ENCODE measurements around the gene SPN.

The SPN gene

DNA sequence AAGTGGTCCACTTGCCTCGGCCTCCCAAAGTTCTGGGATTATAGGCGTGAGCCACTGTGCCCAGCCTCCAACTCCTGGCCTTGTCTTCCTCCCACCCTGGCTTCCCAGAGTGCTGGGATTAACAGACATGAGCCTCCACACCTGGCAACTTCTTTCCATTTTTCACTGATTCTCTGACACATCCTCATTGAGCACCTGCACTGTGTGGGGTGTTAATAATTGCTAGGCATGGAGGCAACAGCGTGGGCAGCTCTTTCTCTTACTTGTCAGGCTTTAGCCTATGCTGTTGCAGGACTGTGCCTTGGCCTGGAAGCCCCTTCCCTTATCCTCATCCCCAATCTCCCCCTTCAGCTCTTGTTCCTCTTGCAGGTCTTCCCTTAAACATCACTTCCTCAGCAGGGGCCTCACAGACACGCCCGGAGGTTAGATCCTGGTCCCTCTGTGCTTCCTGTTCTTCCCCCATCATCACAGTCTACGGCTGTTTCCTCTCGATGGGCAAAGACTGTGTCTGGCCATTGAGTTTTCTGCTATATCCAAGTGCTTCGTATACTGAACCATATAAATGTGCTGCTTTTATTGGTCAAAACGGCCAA, 23.8 kb downstream of the SPN start:
- H3K4me3 ChIP-seq (replicated peaks; ENCODE audit: insufficient read depth, low read length): no peak overlapping the region
- TF ChIP-seq REST (IDR thresholded peaks at IDR 0.05; ENCODE audit: insufficient replicate concordance, low read depth): no peak
- 0 out of 2 replicates have a peak, but pooled peaks have one; percentile 58 for TF ChIP-seq POLR2AphosphoS5 (IDR thresholded peaks at IDR 0.05; ENCODE audit: low read depth)
- TF ChIP-seq, protein P1, sequence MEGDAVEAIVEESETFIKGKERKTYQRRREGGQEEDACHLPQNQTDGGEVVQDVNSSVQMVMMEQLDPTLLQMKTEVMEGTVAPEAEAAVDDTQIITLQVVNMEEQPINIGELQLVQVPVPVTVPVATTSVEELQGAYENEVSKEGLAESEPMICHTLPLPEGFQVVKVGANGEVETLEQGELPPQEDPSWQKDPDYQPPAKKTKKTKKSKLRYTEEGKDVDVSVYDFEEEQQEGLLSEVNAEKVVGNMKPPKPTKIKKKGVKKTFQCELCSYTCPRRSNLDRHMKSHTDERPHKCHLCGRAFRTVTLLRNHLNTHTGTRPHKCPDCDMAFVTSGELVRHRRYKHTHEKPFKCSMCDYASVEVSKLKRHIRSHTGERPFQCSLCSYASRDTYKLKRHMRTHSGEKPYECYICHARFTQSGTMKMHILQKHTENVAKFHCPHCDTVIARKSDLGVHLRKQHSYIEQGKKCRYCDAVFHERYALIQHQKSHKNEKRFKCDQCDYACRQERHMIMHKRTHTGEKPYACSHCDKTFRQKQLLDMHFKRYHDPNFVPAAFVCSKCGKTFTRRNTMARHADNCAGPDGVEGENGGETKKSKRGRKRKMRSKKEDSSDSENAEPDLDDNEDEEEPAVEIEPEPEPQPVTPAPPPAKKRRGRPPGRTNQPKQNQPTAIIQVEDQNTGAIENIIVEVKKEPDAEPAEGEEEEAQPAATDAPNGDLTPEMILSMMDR (IDR thresholded peaks at IDR 0.05; ENCODE audit: insufficient read depth, low read length): no peak
- 0 out of 2 replicates have a peak, but pooled peaks have one; percentile 16 for TF ChIP-seq GABPA (IDR thresholded peaks at IDR 0.05; ENCODE audit: low read depth)
- peak; percentile 93 for TF ChIP-seq SPI1 (IDR thresholded peaks at IDR 0.05; ENCODE audit: borderline replicate concordance, low read depth)

DNA sequence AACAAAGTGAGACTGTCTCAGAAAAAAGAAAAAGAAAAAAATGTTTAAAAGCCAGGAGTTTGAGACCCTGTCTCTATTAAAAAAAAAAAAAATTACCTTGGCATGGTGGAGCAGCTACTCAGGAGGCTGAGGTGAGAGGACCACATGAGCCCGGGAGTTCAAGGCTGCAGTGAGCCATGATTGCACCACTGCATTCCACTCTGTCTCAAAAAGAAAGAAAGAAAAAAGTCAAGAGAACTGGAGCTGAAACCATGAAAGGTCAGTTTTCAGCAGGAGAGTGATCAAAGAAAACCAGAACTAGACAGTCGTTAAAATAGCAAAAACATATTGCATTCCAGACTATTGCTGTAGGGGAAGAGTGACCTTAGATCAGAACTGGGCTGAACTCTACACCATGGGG, 24.7 kb downstream of the SPN start:
- H3K27me3 ChIP-seq (ENCODE audit: insufficient read depth, poor library complexity, severe bottlenecking): no peaks in the 10 kb centered on the region
- no peak for DNase-seq (ENCODE audit: low read depth in 1 of 2, low spot score in 1 of 2)
- H3K4me3 ChIP-seq (replicated peaks; ENCODE audit: insufficient read depth, low read length): no peak overlapping the region
- no peak overlapping the region for H3K27ac ChIP-seq (replicated peaks)
- TF ChIP-seq, protein P1 (IDR thresholded peaks at IDR 0.05; ENCODE audit: insufficient read depth, low read length): no peak
- no peak for TF ChIP-seq POLR2AphosphoS5 (IDR thresholded peaks at IDR 0.05; ENCODE audit: low read depth)
- TF ChIP-seq REST (IDR thresholded peaks at IDR 0.05; ENCODE audit: insufficient replicate concordance, low read depth): no peak
- TF ChIP-seq SPI1 (IDR thresholded peaks at IDR 0.05; ENCODE audit: borderline replicate concordance, low read depth): no peak
- no peak for TF ChIP-seq GABPA (IDR thresholded peaks at IDR 0.05; ENCODE audit: low read depth)

More for the DNA sequence above, 23.8 kb downstream of the SPN start:
- peak overlapping the region; percentile 29; the same call in 1 of the 2 replicates for H3K27ac ChIP-seq (replicated peaks)
- DNase-seq (ENCODE audit: low read depth in 1 of 2, low spot score in 1 of 2): peak in 1 of 2 experiments; percentile 79
- H3K27me3 ChIP-seq (ENCODE audit: insufficient read depth, poor library complexity, severe bottlenecking): no peaks in the 10 kb centered on the region

DNA sequence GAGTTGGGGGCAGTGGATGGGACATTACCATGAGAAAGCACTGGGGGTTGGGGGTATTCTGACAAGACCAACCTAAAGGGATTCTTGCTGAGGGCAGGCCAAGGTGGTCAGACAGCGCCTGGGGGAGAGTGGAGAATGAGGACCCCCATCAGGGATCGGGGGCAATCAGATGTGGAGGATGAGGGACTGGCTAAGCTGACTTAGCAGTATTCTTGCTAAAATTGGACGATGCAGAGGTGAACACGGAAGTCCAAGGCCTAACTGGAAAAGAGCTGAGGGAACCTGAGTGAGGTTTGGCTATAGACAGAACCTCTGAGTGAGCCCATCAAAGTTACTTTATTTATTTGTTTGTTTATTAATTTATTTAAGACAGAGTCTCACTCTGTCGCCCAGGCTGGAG, 25.1 kb downstream of the SPN start:
- H3K27ac ChIP-seq (replicated peaks): no peak overlapping the region

More for the DNA sequence above, 25.1 kb downstream of the SPN start:
- no peaks in the 10 kb centered on the region for H3K27me3 ChIP-seq (ENCODE audit: insufficient read depth, poor library complexity, severe bottlenecking)
- no peak for TF ChIP-seq POLR2AphosphoS5 (IDR thresholded peaks at IDR 0.05; ENCODE audit: low read depth)
- TF ChIP-seq GABPA (IDR thresholded peaks at IDR 0.05; ENCODE audit: low read depth): no peak
- TF ChIP-seq REST (IDR thresholded peaks at IDR 0.05; ENCODE audit: insufficient replicate concordance, low read depth): no peak
- no peak for TF ChIP-seq SPI1 (IDR thresholded peaks at IDR 0.05; ENCODE audit: borderline replicate concordance, low read depth)
- TF ChIP-seq, protein P1 (IDR thresholded peaks at IDR 0.05; ENCODE audit: insufficient read depth, low read length): no peak
- no peak overlapping the region for H3K4me3 ChIP-seq (replicated peaks; ENCODE audit: insufficient read depth, low read length)
- no peak for DNase-seq (ENCODE audit: low read depth in 1 of 2, low spot score in 1 of 2)
